K562 (cell line): ENCODE results near the gene MAMDC2. TPM values are rescaled to one million over a fixed set of nuclear protein-coding genes. Genes with fewer than 3 reads are reported as not detected.

Experiments
- ATAC-seq: fragments of 200-7000 bp; cut with Tn5 transposase; 3 replicates; pipeline ENCODE4 v1.9.1; 2020; ENCODE audit warnings: moderate library complexity
- BruUV-seq: library from RNA; stranded (reverse); fragments of 400-500 nt; replicated peaks from 2 replicates; lab custom pipeline; 2021; lab: Mats Ljungman, UMichigan
- CTCF ChIA-PET: fragments of 300-600 bp; formaldehyde crosslinking; extraction: SDS; loops from one replicate; lab custom pipeline; 2021; ENCODE audit warnings: low intra/inter-chr PET ratio; lab: Yijun Ruan, JAX
- POLR2A ChIA-PET: fragments of 300-600, 350-650 bp; sonication (Branson Sonifier 250); formaldehyde crosslinking; extraction: SDS; loops from one replicate; lab custom pipeline; 2021; ENCODE audit warnings: antibody characterized with exemption, inconsistent platforms; lab: Yijun Ruan, JAX
- DNase-seq, 4 experiments: peaks; one replicate each; pipeline versions ENCODE4 v3.0.0 to v3.0.0-alpha.2; 2011 to 2018; ENCODE audit warnings: low spot score in 3 of 4, mixed read lengths in 3 of 4; ENCODE audit errors: extremely low read depth in 1 of 4
- FAIRE-seq: peaks from 2 replicates; lab custom pipeline; 2011; peaks lifted over from hg19 to GRCh38; lab: Jason Lieb, UNC
- H2AFZ ChIP-seq: 2 replicates; pipeline ENCODE4 v1.6.0; 2011; ENCODE audit warnings: low read depth, low read length, control low read depth, inconsistent platforms
- H3K27ac ChIP-seq: fragments of 200-600 bp; 3 replicates; pipeline ENCODE4 v1.8.0; 2011; ENCODE audit warnings: low read depth, mild to moderate bottlenecking, control low read depth, inconsistent platforms, low read length, moderate library complexity, mixed read lengths; ENCODE audit errors: extremely low read depth
- H3K27me3 ChIP-seq, 2 experiments: fragments of 300-600 bp in 1 of 2; 2 replicates in 1 of 2; 3 replicates in 1 of 2; pipeline versions ENCODE4 v1.6.0 to v1.8.0; 2011; ENCODE audit warnings: inconsistent platforms in 2 of 2, low read length in 2 of 2, mild to moderate bottlenecking in 1 of 2, mixed read lengths in 1 of 2, moderate library complexity in 1 of 2; ENCODE audit not compliant: control insufficient read depth in 2 of 2, insufficient read depth in 2 of 2
- H3K36me3 ChIP-seq: fragments of 300-600 bp; 3 replicates; pipeline ENCODE4 v1.8.0; 2011; ENCODE audit warnings: mild to moderate bottlenecking, low read length, inconsistent platforms; ENCODE audit not compliant: control insufficient read depth, insufficient read depth
- H3K4me1 ChIP-seq, 2 experiments: fragments of 200-600 bp in 1 of 2; replicated peaks in 1 of 2; 2 replicates in 1 of 2; 3 replicates in 1 of 2; pipeline versions ENCODE4 v1.5.1 to v1.8.0; 2011; ENCODE audit warnings: inconsistent platforms in 2 of 2, low read length in 2 of 2, mild to moderate bottlenecking in 1 of 2, mixed read lengths in 1 of 2, moderate library complexity in 1 of 2; ENCODE audit not compliant: control insufficient read depth in 2 of 2, insufficient read depth in 2 of 2
- H3K4me2 ChIP-seq: 2 replicates; pipeline ENCODE4 v1.6.1; 2011; ENCODE audit warnings: low read length, control low read depth, inconsistent platforms, mixed read lengths; ENCODE audit not compliant: insufficient read depth
- H3K4me3 ChIP-seq: fragments of 200-600 bp; sonication (generic), shearing (Covaris generic); 2 replicates; pipeline ENCODE4 v1.5.1; 2016; ENCODE audit warnings: control low read depth, inconsistent platforms
- H3K79me2 ChIP-seq: fragments of 200-600 bp; 3 replicates; pipeline ENCODE4 v1.8.0; 2011; ENCODE audit warnings: low read length, inconsistent platforms; ENCODE audit not compliant: control insufficient read depth, insufficient read depth
- H3K9ac ChIP-seq, 2 experiments: 2 replicates each; pipeline versions ENCODE4 v1.6.0 to v1.6.1; 2011; ENCODE audit warnings: low read depth in 2 of 2, low read length in 2 of 2, control low read depth in 1 of 2, inconsistent platforms in 1 of 2, mild to moderate bottlenecking in 1 of 2, mixed read lengths in 1 of 2; ENCODE audit not compliant: insufficient read depth in 1 of 2
- H3K9me1 ChIP-seq: one replicate; pipeline ENCODE4 v1.6.0; 2011; ENCODE audit warnings: inconsistent platforms, mild to moderate bottlenecking, low read length, moderate library complexity; ENCODE audit not compliant: control insufficient read depth, insufficient read depth
- H3K9me3 ChIP-seq: replicated peaks from 2 replicates; pipeline ENCODE4 v1.5.1; 2011; ENCODE audit warnings: low read depth, low read length, inconsistent platforms; ENCODE audit not compliant: control insufficient read depth, insufficient read depth
- H4K20me1 ChIP-seq: replicated peaks from 2 replicates; pipeline ENCODE4 v1.6.1; 2011; ENCODE audit warnings: low read length, inconsistent platforms, mixed read lengths; ENCODE audit not compliant: control insufficient read depth, insufficient read depth
- ADNP ChIP-seq: fragments of 200-800 bp; sonication (Bioruptor generic); IDR thresholded peaks from 2 replicates; pipeline ENCODE4 v1.6.1; 2016; ENCODE audit warnings: missing genetic modification characterization, missing compliant biosample characterization
- ATF7 ChIP-seq: fragments of 450-650 bp; IDR thresholded peaks from 2 replicates; pipeline ENCODE4 v1.7.1; 2014; ENCODE audit warnings: mild to moderate bottlenecking, moderate library complexity
- CBX2 ChIP-seq: fragments of 200-600 bp; sonication (generic); IDR thresholded peaks from one replicate; pipeline ENCODE4 v1.6.1; 2012; ENCODE audit warnings: mild to moderate bottlenecking, low read length, inconsistent platforms; ENCODE audit not compliant: insufficient read depth, poor library complexity, severe bottlenecking
- CBX3 ChIP-seq, 2 experiments: IDR thresholded peaks; 1 replicate in 1 of 2; 2 replicates in 1 of 2; pipeline ENCODE4 v1.6.1; 2012; ENCODE audit warnings: inconsistent platforms in 2 of 2, low read length in 2 of 2, borderline replicate concordance in 1 of 2, control low read depth in 1 of 2
- CEBPG ChIP-seq, 3 experiments: fragments of 200-800 bp in 1 of 3; sonication (Bioruptor generic) in 1 of 3; sonication (generic) in 1 of 3; formaldehyde crosslinking in 1 of 3; IDR thresholded peaks in 2 of 3; conservative IDR thresholded peaks in 1 of 3; 2 replicates each; pipeline versions ENCODE4 v1.6.1 to v1.8.0; 2016 to 2022; ENCODE audit warnings: missing compliant biosample characterization in 2 of 3, missing genetic modification characterization in 2 of 3, mild to moderate bottlenecking in 1 of 3, missing genetic modification reagents in 1 of 3
- CREB5 ChIP-seq: fragments of 250-450 bp; sonication (Bioruptor Pico); IDR thresholded peaks from 2 replicates; pipeline ENCODE4 v1.5.0; 2020; ENCODE audit warnings: mild to moderate bottlenecking
- HMG20A ChIP-seq: fragments of 450-650 bp; formaldehyde crosslinking; conservative IDR thresholded peaks from 2 replicates; pipeline ENCODE4 v1.4.0; 2020; ENCODE audit warnings: mild to moderate bottlenecking, mixed read lengths
- KDM1A ChIP-seq, 2 experiments: fragments of 450-650 bp; IDR thresholded peaks; 2 replicates each; pipeline ENCODE4 v1.6.1; 2016; ENCODE audit warnings: mild to moderate bottlenecking in 2 of 2
- KLF13 ChIP-seq: fragments of 450-650 bp; IDR thresholded peaks from 2 replicates; pipeline ENCODE4 v1.6.1; 2016; ENCODE audit warnings: missing genetic modification characterization, low read depth, mild to moderate bottlenecking, missing compliant biosample characterization, moderate library complexity, borderline replicate concordance
- NCOA4 ChIP-seq: fragments of 450-650 bp; IDR thresholded peaks from 2 replicates; pipeline ENCODE4 v1.6.1; 2018; ENCODE audit warnings: mild to moderate bottlenecking; ENCODE audit not compliant: partially characterized antibody
- NFE2L1 ChIP-seq: fragments of 450-650 bp; IDR thresholded peaks from 2 replicates; pipeline ENCODE4 v1.6.1; 2016; ENCODE audit warnings: missing genetic modification characterization, low read depth, mild to moderate bottlenecking, missing compliant biosample characterization, moderate library complexity, borderline replicate concordance
- POLR3A ChIP-seq: IDR thresholded peaks from 2 replicates; pipeline ENCODE4 v1.6.1; 2011; ENCODE audit warnings: borderline replicate concordance, mild to moderate bottlenecking, moderate library complexity; ENCODE audit not compliant: insufficient read length, insufficient read depth; ENCODE audit errors: extremely low read depth
- ZHX1 ChIP-seq: fragments of 150-350 bp; conservative IDR thresholded peaks from 2 replicates; pipeline ENCODE4 v1.6.1; 2014; ENCODE audit warnings: low read length
- WGBS: fragments of 100-300 bp; shearing (Covaris generic); methylation state at CpG from one replicate; pipeline ENCODE4 v1.1.6; 2016; ENCODE audit warnings: low coverage, mixed read lengths; ENCODE audit not compliant: insufficient coverage; ENCODE audit errors: missing lambda C conversion rate; 5-methylcytosine and 5-hydroxymethylcytosine counted together
- in situ Hi-C: fragments of 300-500 bp; cut with MboI; formaldehyde crosslinking; loops from 4 replicates; pipeline ENCODE4 v1.15.0; 2018; ENCODE audit warnings: inconsistent platforms, mixed read lengths
- intact Hi-C: fragments of 100-400 bp; cut with micrococcal nuclease; formaldehyde crosslinking; loops from 2 replicates; pipeline ENCODE4 v1.14.2; 2022
- polyA plus RNA-seq, 8 experiments: library from polyadenylated mRNA; depleted of rRNA in 4 of 8; stranded (reverse) in 5 of 8; unstranded in 3 of 8; fragments of >200 nt; fragmentation: Nextera tagmentation in 2 of 8; fragmentation: Illumina TruSeq in 1 of 8; extraction: Ambion mirVana in 2 of 8; extraction: Trizol in 1 of 8; gene quantifications; 2 replicates each; pipeline versions ENCODE4 v1.2.1 to v1.2.3, GENCODE V29; 2011 to 2014; ENCODE audit warnings: inconsistent platforms in 1 of 8, missing spikeins in 1 of 8
- total RNA-seq, 7 experiments: library from RNA; depleted of rRNA in 6 of 7; stranded (reverse); fragments of >200 nt in 6 of 7; fragmentation: Illumina TruSeq in 2 of 7; extraction: Trizol in 2 of 7; gene quantifications; 2 replicates each; pipeline versions ENCODE4 v1.2.1 to v1.2.3, GENCODE V29; 2011 to 2021; ENCODE audit warnings: low replicate concordance in 1 of 7

The MAMDC2 gene
- total and polyA plus RNA-seq, 9 of the 15 experiments (the other 6 are each of a cell fraction or from before 2014, with no cell fraction given): 0.01 to 0.03 TPM; not detected in 7

- no peak for TF ChIP-seq ZHX1
- TF ChIP-seq CEBPG (CRISPR knock-in tag; IDR thresholded peaks at IDR 0.05): no peak
- TF ChIP-seq CEBPG (tag; conservative IDR thresholded peaks at IDR 0.05 in 1 of 2, IDR thresholded peaks at IDR 0.05 in 1 of 2): no peak
- no peak for TF ChIP-seq NFE2L1 (tag)
Observed at GRCh38 chr9:70046274-70047070, 2.8 kb downstream of the MAMDC2 start (continued).

- DNase-seq (no peak), ATAC-seq (no peak), FAIRE-seq (no peak)
- no peak overlapping the region for H2AFZ ChIP-seq
- CTCF ChIA-PET: no interaction called here
- H3K9ac ChIP-seq: no peak overlapping the region
- no peak overlapping the region for H3K27ac ChIP-seq
- H3K79me2 ChIP-seq: no peaks in the 10 kb centered on the region
- no peak overlapping the region for H3K4me3 ChIP-seq
- no peaks in the 10 kb centered on the region for H3K36me3 ChIP-seq
- 0% methylated on average over 2 of the region's 4 CpGs for WGBS
- no peaks in the 10 kb centered on the region for H3K9me3 ChIP-seq
- POLR2A ChIA-PET: interaction anchor here (0.7 kb wide), 1 partner anchor 92 kb away, joined by 3 read pairs; no protein-coding TSS in a partner anchor
- H3K9me1 ChIP-seq: no peaks in the 10 kb centered on the region
- intact Hi-C loops: no loop called here
- no peak overlapping the region for H3K4me2 ChIP-seq
- no peaks in the 10 kb centered on the region for H3K4me1 ChIP-seq
- BruUV-seq: no TSS peak
- H4K20me1 ChIP-seq: no peaks in the 10 kb centered on the region; the same call in 1 of the 2 replicates
- peaks cover 6 to 21% of the 10 kb centered on the region in 2 experiments; a peak in 3 of 5 replicates for H3K27me3 ChIP-seq
- in situ Hi-C loops: no loop called here
- no peak for TF ChIP-seq CBX2
- TF ChIP-seq CREB5 (CRISPR knock-in tag): no peak
- no peak for TF ChIP-seq KLF13
- TF ChIP-seq CBX3 (IDR thresholded peaks at IDR 0.05; ENCODE audit: borderline replicate concordance in 1 of 2, low read length in 2 of 2): no peak
- no peak for TF ChIP-seq HMG20A (CRISPR knock-in tag)
- no peak for TF ChIP-seq POLR3A
- no peak for TF ChIP-seq ATF7
- no peak for TF ChIP-seq ADNP (tag)
- no peak for TF ChIP-seq KDM1A (IDR thresholded peaks at IDR 0.05)
- TF ChIP-seq NCOA4: no peak
Observed at GRCh38 chr9:70049236-70049635, 5.6 kb downstream of the MAMDC2 start.
